Adrenal gland (tissue), 5 donors: ENCODE measurements around the gene DNMBP.
"Not testable (repeated sequence)": the region's sequence is repeated elsewhere in the genome, so short reads cannot be mapped to it uniquely, and the experiment has no call there.

ENCODE experiments used
- POLR2A ChIP-seq, 2 donors: fragments of 450-650 bp; IDR thresholded peaks; one replicate each; pipeline ENCODE4 v1.6.1; 2017; ENCODE audit warnings: antibody characterized with exemption in 2 of 2, mild to moderate bottlenecking in 2 of 2, moderate library complexity in 1 of 2
- TF ChIP-seq, protein P1 (sequence below), 6 experiments: fragments of 450-650 bp in 4 of 6; fragments of 200-600 bp in 2 of 6; sonication (generic) in 1 of 6; IDR thresholded peaks; 1 replicate in 5 of 6; 2 replicates in 1 of 6; pipeline versions ENCODE4 v1.5.1 to v1.8.0; 2016 to 2021; ENCODE audit warnings: antibody characterized with exemption in 6 of 6, mild to moderate bottlenecking in 2 of 6, moderate library complexity in 1 of 6
- donor health status: DM: no; HTN: no; CAD: no.

DNA sequence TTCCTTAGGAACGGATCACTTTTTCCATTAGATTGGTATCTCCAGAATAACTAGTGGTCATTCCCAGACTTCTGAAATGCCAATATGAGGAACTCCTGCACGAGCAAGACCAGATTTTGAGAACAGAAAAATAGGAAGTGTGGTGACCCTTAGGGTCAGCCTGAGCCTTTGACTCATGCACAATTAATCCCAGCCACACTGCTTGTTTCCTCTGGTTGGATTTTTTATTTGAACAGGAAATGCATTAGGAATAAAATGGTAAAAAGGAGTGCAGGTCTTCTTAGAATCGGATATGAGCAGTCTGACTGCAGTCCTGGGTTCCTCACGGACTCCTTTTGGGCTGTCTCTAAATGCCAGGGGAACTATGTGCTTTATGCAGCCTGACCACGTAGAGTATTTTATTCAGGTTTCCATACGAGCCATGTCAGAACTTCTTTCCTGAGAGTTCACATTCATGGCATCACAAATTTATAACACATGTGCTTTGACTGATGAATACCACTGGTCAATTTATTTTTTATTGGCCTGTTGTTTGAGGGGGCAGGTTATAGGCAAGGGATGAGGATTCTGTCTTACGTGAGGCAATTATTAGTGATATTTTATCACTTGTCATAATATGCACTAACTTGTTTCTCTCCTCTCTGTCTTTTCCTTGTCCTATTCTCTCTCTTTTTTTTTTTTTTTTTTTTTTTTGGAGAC is 46.1 kb downstream of the DNMBP start:
- TF ChIP-seq, protein P1, sequence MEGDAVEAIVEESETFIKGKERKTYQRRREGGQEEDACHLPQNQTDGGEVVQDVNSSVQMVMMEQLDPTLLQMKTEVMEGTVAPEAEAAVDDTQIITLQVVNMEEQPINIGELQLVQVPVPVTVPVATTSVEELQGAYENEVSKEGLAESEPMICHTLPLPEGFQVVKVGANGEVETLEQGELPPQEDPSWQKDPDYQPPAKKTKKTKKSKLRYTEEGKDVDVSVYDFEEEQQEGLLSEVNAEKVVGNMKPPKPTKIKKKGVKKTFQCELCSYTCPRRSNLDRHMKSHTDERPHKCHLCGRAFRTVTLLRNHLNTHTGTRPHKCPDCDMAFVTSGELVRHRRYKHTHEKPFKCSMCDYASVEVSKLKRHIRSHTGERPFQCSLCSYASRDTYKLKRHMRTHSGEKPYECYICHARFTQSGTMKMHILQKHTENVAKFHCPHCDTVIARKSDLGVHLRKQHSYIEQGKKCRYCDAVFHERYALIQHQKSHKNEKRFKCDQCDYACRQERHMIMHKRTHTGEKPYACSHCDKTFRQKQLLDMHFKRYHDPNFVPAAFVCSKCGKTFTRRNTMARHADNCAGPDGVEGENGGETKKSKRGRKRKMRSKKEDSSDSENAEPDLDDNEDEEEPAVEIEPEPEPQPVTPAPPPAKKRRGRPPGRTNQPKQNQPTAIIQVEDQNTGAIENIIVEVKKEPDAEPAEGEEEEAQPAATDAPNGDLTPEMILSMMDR (IDR thresholded peaks at IDR 0.05): not testable (repeated sequence)
- not testable (repeated sequence) for TF ChIP-seq POLR2A (IDR thresholded peaks at IDR 0.05)
